MG63 (cell line): ENCODE data around the gene RTP3. TPM values are rescaled to one million over a fixed set of nuclear protein-coding genes. Genes with fewer than 3 reads are reported as not detected.

Source experiments
- DNase-seq: peaks from one replicate; pipeline ENCODE4 v3.0.0-alpha.2; 2020
- H3K27me3 ChIP-seq: fragments of 250-450 bp; sonication (Bioruptor Pico); 2 replicates; pipeline ENCODE4 v1.5.1; 2020; ENCODE audit warnings: mild to moderate bottlenecking, moderate library complexity
- H3K36me3 ChIP-seq: fragments of 250-450 bp; sonication (Bioruptor Pico); 2 replicates; pipeline ENCODE4 v1.5.1; 2020; ENCODE audit warnings: mild to moderate bottlenecking, moderate library complexity
- H3K4me3 ChIP-seq: fragments of 250-450 bp; sonication (Bioruptor Pico); 2 replicates; pipeline ENCODE4 v1.5.1; 2020; ENCODE audit warnings: mild to moderate bottlenecking, moderate library complexity
- H3K9me3 ChIP-seq: fragments of 250-450 bp; sonication (Bioruptor Pico); 2 replicates; pipeline ENCODE4 v1.5.1; 2020; ENCODE audit warnings: mild to moderate bottlenecking, moderate library complexity
- total RNA-seq: library from RNA; depleted of rRNA; stranded (reverse); fragments of >200 nt; shearing (Covaris generic); gene quantifications from 2 replicates; pipeline ENCODE4 v1.2.3, GENCODE V29; 2014; ENCODE audit warnings: low replicate concordance; rRNA removed

Gene RTP3
- total RNA-seq: not detected in 2 replicates

DNA sequence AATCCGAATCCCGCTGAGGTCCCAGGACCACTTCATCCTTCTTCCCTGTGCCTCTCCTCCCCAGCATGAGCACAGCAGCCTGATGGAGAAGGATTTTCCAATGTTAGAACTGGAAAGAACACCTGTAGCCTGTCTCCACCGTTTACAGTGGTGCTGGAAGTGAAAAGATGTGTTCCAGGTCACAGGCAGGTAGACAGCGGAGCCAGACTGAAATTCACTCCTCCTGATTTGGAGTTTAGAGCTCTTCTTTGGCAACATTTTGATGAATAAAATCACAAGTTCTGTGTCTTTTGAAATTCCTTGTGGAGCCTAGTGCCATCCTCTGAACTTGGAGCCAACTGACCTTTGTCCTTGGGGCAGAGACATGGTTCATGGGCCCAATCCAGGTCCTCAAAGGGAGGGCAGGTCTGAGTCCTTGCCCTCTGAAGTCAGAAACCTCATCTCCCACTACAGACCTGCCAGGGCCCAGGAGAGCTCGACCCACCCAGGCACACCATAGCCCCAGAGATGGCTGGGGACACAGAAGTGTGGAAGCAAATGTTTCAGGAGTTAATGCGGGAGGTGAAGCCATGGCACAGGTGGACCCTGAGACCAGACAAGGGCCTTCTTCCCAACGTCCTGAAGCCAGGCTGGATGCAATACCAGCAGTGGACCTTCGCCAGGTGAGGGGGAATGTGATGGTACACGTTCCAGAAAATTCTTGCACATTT is at the start of gene RTP3:
RTP3 (plus strand) TSS at position 421 of the 710 bp plus-strand sequence; CDS start at position 508, 87 bp downstream.
- Histone ChIP-seq H3K27me3 (no peaks in the 10 kb centered on the region), H3K9me3 (no peaks in the 10 kb centered on the region), H3K36me3 (no peaks in the 10 kb centered on the region), H3K4me3 (no peak within 1 kb of the TSS)
- DNase-seq: no peak

GRCh38 chr3:46448721-46449120 is 49.1 kb upstream of the RTP3 start:
- DNase-seq: no peak
- Histone ChIP-seq H3K27me3 (no peaks in the 10 kb centered on the region), H3K9me3 (no peaks in the 10 kb centered on the region), H3K4me3 (no peak overlapping the region), H3K36me3 (no peaks in the 10 kb centered on the region)

DNA sequence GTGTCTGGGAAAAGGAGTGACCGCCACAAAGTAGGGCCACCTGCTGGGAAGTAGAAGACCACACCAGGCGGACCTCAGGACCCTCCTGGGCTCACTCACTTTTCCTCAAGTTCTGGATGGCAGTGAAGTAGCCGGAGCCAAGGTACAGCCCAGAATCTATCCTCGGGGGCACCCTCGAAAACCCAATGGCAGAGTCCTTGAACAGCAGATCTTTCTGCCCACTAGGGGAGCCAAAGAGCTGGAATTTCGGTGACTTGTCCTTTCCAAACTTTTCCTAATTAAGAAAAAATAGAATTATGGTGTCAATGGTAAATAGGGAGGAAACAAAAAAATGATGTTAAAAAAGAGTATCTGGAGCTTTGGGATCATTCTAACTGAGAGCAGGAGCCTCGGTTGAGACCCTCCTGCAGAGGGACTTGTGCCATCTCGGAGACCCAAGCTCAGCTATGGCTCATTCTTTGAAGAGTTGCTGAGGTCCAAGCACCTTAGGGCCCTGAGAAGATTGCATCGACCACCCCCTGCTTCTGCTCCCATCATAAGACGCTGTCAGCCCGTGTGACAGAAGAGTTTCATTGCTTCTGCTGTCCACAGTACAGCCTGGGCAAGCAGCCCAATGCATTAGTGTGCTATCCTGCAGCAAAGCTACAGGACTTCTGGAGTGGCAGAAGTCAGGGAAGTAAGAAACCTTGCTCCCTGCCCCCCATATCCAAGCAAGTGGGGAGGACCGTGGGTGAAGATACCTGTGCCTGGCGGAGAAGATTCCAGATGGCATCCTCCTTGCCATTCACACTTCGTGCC is 47.8 kb upstream of the RTP3 start:
- Histone ChIP-seq H3K4me3 (no peak overlapping the region), H3K36me3 (no peaks in the 10 kb centered on the region)
- no peak for DNase-seq

DNA sequence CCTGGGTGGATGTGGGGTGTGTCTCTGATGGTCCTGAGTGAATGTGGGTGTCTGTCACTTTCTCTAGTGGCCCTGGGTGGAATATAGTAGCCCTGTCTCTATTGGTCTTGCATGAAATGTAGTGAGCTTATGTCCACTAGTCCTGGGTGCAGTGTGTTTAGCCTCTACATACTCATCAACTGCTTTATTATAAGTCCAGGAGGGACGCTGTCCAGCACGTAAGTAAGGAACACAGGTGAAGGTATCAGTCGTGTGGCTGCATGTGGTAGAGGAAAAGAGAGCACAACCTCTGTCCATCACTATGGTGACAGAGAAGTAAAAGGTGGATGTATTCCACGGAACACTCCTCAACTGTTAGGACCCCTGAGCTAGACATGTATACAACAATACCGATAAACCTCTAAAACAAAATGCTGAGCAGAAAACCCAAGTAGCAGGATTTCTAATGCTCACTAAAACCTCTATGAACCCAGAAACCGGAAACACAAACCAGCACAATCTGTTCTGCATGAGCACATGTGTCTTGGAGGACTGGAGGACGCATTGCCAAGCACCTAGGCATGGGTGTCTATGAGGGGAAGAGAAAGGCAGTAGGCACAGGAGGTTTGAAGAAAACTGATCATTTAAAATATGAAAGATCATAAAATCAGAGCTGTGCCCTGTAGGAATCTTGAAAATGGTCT is 44.1 kb upstream of the RTP3 start:
- Histone ChIP-seq H3K27me3 (no peaks in the 10 kb centered on the region), H3K4me3 (no peak overlapping the region), H3K9me3 (no peaks in the 10 kb centered on the region), H3K36me3 (no peaks in the 10 kb centered on the region)
- no peak for DNase-seq

More for the DNA sequence above, 47.8 kb upstream of the RTP3 start:
- Histone ChIP-seq H3K9me3 (no peaks in the 10 kb centered on the region), H3K27me3 (no peaks in the 10 kb centered on the region)

DNA sequence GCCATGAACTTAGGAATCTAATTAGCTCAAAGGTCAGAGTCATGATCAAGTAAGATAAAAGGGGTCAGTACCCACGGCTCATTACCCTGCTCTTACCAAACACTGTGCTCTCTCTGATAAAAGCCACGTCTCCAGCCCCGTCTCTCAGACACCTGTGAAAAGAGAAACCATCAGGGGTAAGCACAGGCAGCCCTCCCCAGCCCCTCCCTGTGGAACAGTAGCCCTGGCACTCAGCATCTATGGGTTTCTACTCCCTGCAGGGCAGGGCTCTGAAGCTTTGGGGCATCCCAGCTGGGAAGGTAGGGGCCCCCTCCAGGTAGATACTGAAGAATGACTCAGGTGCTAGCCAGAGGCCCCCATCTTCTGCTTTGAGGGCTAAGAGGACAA is 43.6 kb upstream of the RTP3 start:
- H3K27me3 ChIP-seq: no peaks in the 10 kb centered on the region
- H3K9me3 ChIP-seq: no peaks in the 10 kb centered on the region
- H3K4me3 ChIP-seq: no peak overlapping the region
- no peaks in the 10 kb centered on the region for H3K36me3 ChIP-seq
- no peak for DNase-seq

DNA sequence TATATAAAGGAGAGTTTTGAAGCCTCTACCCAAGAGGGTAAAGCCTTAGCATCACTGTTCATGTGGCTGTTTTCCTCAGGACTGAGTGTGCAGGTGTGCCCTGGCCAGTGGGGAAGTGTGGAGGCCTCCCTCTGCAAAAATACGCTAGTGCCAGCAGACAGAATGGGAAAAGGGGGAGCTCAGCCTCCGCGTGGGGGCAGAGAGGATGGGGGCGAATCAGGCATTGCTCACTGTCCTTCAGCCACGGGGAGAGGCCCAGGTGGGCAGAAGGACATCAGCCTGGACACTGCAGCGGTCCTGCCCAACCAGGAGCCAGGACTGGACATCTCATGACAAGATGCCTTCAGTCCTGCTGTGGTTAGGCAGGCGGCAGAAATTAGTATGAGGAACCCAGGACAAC is 43.2 kb upstream of the RTP3 start:
- H3K27me3 ChIP-seq: no peaks in the 10 kb centered on the region
- H3K36me3 ChIP-seq: no peaks in the 10 kb centered on the region
- no peak for DNase-seq
- no peaks in the 10 kb centered on the region for H3K9me3 ChIP-seq
- no peak overlapping the region for H3K4me3 ChIP-seq

- Histone ChIP-seq H3K27me3 (no peaks in the 10 kb centered on the region), H3K4me3 (no peak overlapping the region), H3K9me3 (no peaks in the 10 kb centered on the region), H3K36me3 (no peaks in the 10 kb centered on the region)
- no peak for DNase-seq
These were observed 42.3 kb upstream of the RTP3 start for GRCh38 chr3:46455231-46456115.

DNA sequence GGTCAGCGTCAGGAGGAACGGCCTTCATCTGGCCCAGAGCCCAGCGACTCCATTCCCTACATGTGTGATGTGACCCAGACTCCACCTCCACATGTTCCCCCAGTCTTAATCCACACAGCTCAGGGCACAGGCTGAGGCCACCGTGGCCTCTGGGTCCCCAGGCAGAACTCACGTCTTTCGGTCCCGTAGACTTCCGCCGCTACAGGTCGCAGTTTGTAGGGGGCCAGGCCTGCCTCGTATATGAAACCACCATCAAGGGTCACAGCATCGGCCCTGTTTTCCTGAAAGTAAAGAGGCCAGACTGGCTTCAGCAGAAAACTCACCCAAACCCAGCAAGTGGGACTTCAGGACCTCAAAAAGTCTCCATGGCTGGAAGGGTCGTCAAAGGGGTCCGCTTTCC is 41.7 kb upstream of the RTP3 start:
- Histone ChIP-seq H3K36me3 (no peaks in the 10 kb centered on the region), H3K27me3 (no peaks in the 10 kb centered on the region), H3K9me3 (no peaks in the 10 kb centered on the region), H3K4me3 (no peak overlapping the region)
- DNase-seq: no peak

DNA sequence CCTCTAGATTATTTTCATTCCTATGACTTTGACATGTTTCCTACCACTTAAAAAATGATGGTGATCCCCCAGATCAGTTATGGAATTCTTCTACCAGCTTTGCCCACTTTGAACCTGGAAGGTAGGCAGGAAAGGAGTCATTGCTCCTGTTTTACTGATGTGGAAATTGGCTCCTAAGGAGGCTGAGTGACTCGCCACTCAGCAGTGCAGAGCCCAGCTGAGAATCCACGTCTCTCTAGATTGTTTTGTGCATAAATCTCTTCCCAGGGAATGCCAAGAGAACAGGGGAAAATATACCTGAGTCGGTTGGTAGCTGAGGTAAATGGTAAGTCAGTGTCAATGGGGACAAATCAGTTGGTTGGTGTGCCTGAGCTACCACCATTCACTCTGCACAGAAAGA is 37.7 kb upstream of the RTP3 start:
- Histone ChIP-seq H3K36me3 (no peaks in the 10 kb centered on the region), H3K4me3 (no peak overlapping the region), H3K27me3 (no peaks in the 10 kb centered on the region), H3K9me3 (no peaks in the 10 kb centered on the region)
- no peak for DNase-seq

DNA sequence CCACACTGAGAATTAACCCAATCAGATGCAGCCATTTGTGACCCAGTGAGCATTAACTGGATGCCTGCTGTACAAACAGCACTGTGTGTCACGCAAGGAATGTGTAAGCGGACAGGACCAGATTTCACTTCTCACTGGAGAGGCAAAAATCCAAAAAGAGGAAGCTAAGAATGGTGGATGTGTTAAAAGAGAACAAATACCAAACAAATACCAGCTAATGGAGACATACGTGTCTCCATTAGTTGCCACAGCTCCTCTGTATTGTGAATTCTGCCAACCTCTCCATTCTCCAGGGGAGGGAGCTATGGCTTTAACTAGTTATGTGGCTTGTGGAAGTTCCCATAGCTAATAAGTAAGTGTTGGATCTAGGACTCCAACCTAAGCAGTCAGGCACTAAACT is 35.7 kb upstream of the RTP3 start:
- H3K4me3 ChIP-seq: no peak overlapping the region
- no peaks in the 10 kb centered on the region for H3K9me3 ChIP-seq
- no peaks in the 10 kb centered on the region for H3K36me3 ChIP-seq
- no peak for DNase-seq
- H3K27me3 ChIP-seq: no peaks in the 10 kb centered on the region

GRCh38 chr3:46462511-46462910 is 35.3 kb upstream of the RTP3 start:
- Histone ChIP-seq H3K36me3 (no peaks in the 10 kb centered on the region), H3K27me3 (no peaks in the 10 kb centered on the region), H3K4me3 (no peak overlapping the region), H3K9me3 (no peaks in the 10 kb centered on the region)
- no peak for DNase-seq

GRCh38 chr3:46463120-46463867 is 34.5 kb upstream of the RTP3 start:
- no peaks in the 10 kb centered on the region for H3K36me3 ChIP-seq
- H3K9me3 ChIP-seq: no peaks in the 10 kb centered on the region
- no peaks in the 10 kb centered on the region for H3K27me3 ChIP-seq
- DNase-seq: no peak
- no peak overlapping the region for H3K4me3 ChIP-seq

- Histone ChIP-seq H3K36me3 (no peaks in the 10 kb centered on the region), H3K4me3 (no peak overlapping the region), H3K9me3 (no peaks in the 10 kb centered on the region), H3K27me3 (no peaks in the 10 kb centered on the region)
- DNase-seq: no peak
These were observed 33.9 kb upstream of the RTP3 start for GRCh38 chr3:46463868-46464241.

GRCh38 chr3:46464326-46465195 is 33.2 kb upstream of the RTP3 start, which contains the start of gene LTF:
TSS of gene LTF (minus strand) at chr3:46464905. CDS start at chr3:46464867, 38 bp downstream.
- H3K36me3 ChIP-seq: no peaks in the 10 kb centered on the region
- no peak for DNase-seq
- H3K9me3 ChIP-seq: no peaks in the 10 kb centered on the region
- H3K4me3 ChIP-seq: no peak within 1 kb of the TSS
- H3K27me3 ChIP-seq: no peaks in the 10 kb centered on the region

DNA sequence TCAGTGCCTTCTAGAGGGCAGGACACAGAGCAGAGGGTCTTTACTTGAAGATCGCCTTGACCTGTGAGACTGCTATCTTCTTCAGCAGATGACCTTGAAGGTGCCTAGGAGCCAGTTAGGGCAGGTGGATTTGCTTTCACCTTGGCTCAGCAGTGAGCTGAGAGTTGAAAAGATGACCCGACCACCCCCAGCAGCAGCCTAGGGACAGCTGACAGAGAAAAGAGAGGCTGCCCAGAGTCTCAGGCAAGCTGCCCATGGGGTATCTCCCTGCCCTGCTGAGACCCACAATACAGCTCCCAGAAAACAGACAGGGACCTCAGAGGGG is 32.6 kb upstream of the RTP3 start:
- no peak for DNase-seq
- no peaks in the 10 kb centered on the region for H3K36me3 ChIP-seq
- H3K9me3 ChIP-seq: no peaks in the 10 kb centered on the region
- H3K4me3 ChIP-seq: no peak overlapping the region
- no peaks in the 10 kb centered on the region for H3K27me3 ChIP-seq
